ENCODE measurements around the gene HYAL1.
A peak's percentile ranks its signal among the peaks of the same experiment; 100 is the strongest.

Gene HYAL1

DNA sequence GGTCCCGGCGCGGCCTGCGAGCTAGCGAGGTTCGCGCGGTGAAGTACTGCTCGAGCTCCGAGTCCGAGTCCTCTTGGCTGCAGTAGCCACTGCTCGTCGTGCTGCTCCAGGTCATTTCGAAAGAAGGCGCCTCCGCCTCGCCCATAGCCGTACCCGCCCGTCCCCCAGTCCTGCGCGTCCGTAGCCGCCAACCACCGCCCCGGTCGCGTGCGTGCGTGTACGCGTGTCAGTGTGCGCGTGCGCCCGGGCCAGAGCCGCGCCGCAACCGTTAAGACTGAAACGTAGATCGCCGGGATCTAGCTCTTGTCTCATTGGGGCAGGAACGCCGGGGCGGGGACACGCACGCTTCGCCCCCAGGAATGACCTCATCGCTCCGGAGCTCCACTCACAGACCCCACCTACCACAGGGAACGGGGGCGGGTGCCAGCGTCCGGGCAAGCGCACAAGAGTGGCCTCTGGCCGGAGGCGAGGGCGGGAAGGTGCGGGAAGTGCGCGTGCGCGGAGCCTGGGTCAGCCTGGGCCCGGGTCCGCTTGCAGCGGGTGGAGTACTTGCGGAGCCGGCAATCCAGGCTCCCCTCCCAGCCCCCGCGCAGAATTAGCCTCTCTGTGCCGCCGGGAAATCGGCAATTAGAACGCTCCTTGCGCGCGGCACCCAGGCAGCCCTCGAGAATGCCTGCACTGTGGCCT lies 33.9 kb upstream of the HYAL1 start (continued):
- TF ChIP-seq ZNF223 (tag by site-specific recombination; IDR thresholded peaks at IDR 0.05) (peak; percentile 90), FEZF1 (tag by site-specific recombination; IDR thresholded peaks at IDR 0.05) (no peak), ZNF211 (tag by site-specific recombination; IDR thresholded peaks at IDR 0.05; ENCODE audit: low read depth) (no peak), GLIS1 (tag by site-specific recombination; IDR thresholded peaks at IDR 0.05) (peak; percentile 55), ZNF404 (tag by site-specific recombination; IDR thresholded peaks at IDR 0.05) (no peak), ZNF629 (tag by site-specific recombination; IDR thresholded peaks at IDR 0.05) (peak; percentile 77), ZNF157 (tag by site-specific recombination; IDR thresholded peaks at IDR 0.05) (no peak), ZEB2 (tag by site-specific recombination; IDR thresholded peaks at IDR 0.05) (peak; percentile 80), ZNF239 (tag by site-specific recombination; IDR thresholded peaks at IDR 0.05) (no peak), KLF1 (tag by site-specific recombination; IDR thresholded peaks at IDR 0.05) (peak; percentile 84), ZNF169 (tag by site-specific recombination; IDR thresholded peaks at IDR 0.05) (no peak), OVOL3 (tag by site-specific recombination; IDR thresholded peaks at IDR 0.05) (peak; percentile 79), ZSCAN30 (tag by site-specific recombination; IDR thresholded peaks at IDR 0.05) (0 out of 2 replicates have a peak, but pooled peaks have one; percentile 43), EGR2 (tag by site-specific recombination; IDR thresholded peaks at IDR 0.05; ENCODE audit: low read depth) (peak; percentile 83), KLF8 (tag by site-specific recombination; IDR thresholded peaks at IDR 0.05) (peak; percentile 58; the same call in 1 of the 2 replicates), INSM2 (tag by site-specific recombination; IDR thresholded peaks at IDR 0.05) (peak; percentile 29; the same call in 1 of the 2 replicates), KLF10 (tag by site-specific recombination; IDR thresholded peaks at IDR 0.05) (peak; percentile 27; the same call in 1 of the 2 replicates), ZNF112 (tag by site-specific recombination; IDR thresholded peaks at IDR 0.05) (no peak), ZNF692 (tag by site-specific recombination; IDR thresholded peaks at IDR 0.05) (peak; percentile 59), SP7 (tag by site-specific recombination; IDR thresholded peaks at IDR 0.05) (peak; percentile 59)
- TF ChIP-seq, protein P1, sequence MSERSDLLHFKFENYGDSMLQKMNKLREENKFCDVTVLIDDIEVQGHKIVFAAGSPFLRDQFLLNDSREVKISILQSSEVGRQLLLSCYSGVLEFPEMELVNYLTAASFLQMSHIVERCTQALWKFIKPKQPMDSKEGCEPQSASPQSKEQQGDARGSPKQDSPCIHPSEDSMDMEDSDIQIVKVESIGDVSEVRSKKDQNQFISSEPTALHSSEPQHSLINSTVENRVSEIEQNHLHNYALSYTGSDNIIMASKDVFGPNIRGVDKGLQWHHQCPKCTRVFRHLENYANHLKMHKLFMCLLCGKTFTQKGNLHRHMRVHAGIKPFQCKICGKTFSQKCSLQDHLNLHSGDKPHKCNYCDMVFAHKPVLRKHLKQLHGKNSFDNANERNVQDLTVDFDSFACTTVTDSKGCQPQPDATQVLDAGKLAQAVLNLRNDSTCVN (tag by site-specific recombination; optimal IDR thresholded peaks at IDR 0.05): peak; percentile 100
- TF ChIP-seq, protein P2, sequence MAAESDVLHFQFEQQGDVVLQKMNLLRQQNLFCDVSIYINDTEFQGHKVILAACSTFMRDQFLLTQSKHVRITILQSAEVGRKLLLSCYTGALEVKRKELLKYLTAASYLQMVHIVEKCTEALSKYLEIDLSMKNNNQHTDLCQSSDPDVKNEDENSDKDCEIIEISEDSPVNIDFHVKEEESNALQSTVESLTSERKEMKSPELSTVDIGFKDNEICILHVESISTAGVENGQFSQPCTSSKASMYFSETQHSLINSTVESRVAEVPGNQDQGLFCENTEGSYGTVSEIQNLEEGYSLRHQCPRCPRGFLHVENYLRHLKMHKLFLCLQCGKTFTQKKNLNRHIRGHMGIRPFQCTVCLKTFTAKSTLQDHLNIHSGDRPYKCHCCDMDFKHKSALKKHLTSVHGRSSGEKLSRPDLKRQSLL (tag by site-specific recombination; IDR thresholded peaks at IDR 0.05): no peak
- TF ChIP-seq, protein P3, sequence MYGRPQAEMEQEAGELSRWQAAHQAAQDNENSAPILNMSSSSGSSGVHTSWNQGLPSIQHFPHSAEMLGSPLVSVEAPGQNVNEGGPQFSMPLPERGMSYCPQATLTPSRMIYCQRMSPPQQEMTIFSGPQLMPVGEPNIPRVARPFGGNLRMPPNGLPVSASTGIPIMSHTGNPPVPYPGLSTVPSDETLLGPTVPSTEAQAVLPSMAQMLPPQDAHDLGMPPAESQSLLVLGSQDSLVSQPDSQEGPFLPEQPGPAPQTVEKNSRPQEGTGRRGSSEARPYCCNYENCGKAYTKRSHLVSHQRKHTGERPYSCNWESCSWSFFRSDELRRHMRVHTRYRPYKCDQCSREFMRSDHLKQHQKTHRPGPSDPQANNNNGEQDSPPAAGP (tag by site-specific recombination; IDR thresholded peaks at IDR 0.05): peak; percentile 62
- TF ChIP-seq, protein P4, sequence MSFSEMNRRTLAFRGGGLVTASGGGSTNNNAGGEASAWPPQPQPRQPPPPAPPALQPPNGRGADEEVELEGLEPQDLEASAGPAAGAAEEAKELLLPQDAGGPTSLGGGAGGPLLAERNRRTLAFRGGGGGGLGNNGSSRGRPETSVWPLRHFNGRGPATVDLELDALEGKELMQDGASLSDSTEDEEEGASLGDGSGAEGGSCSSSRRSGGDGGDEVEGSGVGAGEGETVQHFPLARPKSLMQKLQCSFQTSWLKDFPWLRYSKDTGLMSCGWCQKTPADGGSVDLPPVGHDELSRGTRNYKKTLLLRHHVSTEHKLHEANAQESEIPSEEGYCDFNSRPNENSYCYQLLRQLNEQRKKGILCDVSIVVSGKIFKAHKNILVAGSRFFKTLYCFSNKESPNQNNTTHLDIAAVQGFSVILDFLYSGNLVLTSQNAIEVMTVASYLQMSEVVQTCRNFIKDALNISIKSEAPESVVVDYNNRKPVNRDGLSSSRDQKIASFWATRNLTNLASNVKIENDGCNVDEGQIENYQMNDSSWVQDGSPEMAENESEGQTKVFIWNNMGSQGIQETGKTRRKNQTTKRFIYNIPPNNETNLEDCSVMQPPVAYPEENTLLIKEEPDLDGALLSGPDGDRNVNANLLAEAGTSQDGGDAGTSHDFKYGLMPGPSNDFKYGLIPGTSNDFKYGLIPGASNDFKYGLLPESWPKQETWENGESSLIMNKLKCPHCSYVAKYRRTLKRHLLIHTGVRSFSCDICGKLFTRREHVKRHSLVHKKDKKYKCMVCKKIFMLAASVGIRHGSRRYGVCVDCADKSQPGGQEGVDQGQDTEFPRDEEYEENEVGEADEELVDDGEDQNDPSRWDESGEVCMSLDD (tag by site-specific recombination; IDR thresholded peaks at IDR 0.05): peak; percentile 77
- TF ChIP-seq, protein P5, sequence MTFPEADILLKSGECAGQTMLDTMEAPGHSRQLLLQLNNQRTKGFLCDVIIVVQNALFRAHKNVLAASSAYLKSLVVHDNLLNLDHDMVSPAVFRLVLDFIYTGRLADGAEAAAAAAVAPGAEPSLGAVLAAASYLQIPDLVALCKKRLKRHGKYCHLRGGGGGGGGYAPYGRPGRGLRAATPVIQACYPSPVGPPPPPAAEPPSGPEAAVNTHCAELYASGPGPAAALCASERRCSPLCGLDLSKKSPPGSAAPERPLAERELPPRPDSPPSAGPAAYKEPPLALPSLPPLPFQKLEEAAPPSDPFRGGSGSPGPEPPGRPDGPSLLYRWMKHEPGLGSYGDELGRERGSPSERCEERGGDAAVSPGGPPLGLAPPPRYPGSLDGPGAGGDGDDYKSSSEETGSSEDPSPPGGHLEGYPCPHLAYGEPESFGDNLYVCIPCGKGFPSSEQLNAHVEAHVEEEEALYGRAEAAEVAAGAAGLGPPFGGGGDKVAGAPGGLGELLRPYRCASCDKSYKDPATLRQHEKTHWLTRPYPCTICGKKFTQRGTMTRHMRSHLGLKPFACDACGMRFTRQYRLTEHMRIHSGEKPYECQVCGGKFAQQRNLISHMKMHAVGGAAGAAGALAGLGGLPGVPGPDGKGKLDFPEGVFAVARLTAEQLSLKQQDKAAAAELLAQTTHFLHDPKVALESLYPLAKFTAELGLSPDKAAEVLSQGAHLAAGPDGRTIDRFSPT (tag by site-specific recombination; IDR thresholded peaks at IDR 0.05): peak; percentile 99
- TF ChIP-seq, protein P6, sequence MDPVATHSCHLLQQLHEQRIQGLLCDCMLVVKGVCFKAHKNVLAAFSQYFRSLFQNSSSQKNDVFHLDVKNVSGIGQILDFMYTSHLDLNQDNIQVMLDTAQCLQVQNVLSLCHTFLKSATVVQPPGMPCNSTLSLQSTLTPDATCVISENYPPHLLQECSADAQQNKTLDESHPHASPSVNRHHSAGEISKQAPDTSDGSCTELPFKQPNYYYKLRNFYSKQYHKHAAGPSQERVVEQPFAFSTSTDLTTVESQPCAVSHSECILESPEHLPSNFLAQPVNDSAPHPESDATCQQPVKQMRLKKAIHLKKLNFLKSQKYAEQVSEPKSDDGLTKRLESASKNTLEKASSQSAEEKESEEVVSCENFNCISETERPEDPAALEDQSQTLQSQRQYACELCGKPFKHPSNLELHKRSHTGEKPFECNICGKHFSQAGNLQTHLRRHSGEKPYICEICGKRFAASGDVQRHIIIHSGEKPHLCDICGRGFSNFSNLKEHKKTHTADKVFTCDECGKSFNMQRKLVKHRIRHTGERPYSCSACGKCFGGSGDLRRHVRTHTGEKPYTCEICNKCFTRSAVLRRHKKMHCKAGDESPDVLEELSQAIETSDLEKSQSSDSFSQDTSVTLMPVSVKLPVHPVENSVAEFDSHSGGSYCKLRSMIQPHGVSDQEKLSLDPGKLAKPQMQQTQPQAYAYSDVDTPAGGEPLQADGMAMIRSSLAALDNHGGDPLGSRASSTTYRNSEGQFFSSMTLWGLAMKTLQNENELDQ (tag by site-specific recombination; IDR thresholded peaks at IDR 0.05; ENCODE audit: low read depth): no peak
